ENCODE data around the gene LRRC8B. TPM values are rescaled to one million over a fixed set of nuclear protein-coding genes. Genes with fewer than 3 reads are reported as not detected.
"Not testable (repeated sequence)": the region's sequence is repeated elsewhere in the genome, so short reads cannot be mapped to it uniquely, and the experiment has no call there.

LRRC8B gene
- 6.5 and 9.2 TPM in 2 replicates for total RNA-seq (2014; rRNA removed; shearing (Covaris generic))

GRCh38 chr1:89524369-89525168, at the start of gene LRRC8B:
Gene LRRC8B (plus strand): TSS chr1:89524829. CDS start chr1:89582651, 57,822 bp downstream.
- Histone ChIP-seq H3K36me3 (no peaks in the 10 kb centered on the region), H3K4me1 (0 out of 2 replicates have a peak, but pooled peaks cover 2% of the 10 kb centered on the region), H3K9me3 (replicated peaks) (no peaks in the 10 kb centered on the region), H3K4me3 (peak within 1 kb of the TSS; percentile 75), H3K27ac (peak within 1 kb of the TSS; percentile 84), H3K27me3 (no peaks in the 10 kb centered on the region)
- peak; percentile 83 to 85 for DNase-seq

GRCh38 chr1:89475269-89475668, 49.4 kb upstream of the LRRC8B start:
- Histone ChIP-seq H3K4me1 (no peaks in the 10 kb centered on the region), H3K4me3 (no peak overlapping the region), H3K9me3 (replicated peaks) (no peaks in the 10 kb centered on the region), H3K36me3 (no peaks in the 10 kb centered on the region), H3K27ac (no peak overlapping the region), H3K27me3 (no peaks in the 10 kb centered on the region)
- DNase-seq: no peak

- no peaks in the 10 kb centered on the region for H3K36me3 ChIP-seq
Observed at GRCh38 chr1:89476072-89476471, 48.6 kb upstream of the LRRC8B start.

GRCh38 chr1:89483010-89483756, 41.4 kb upstream of the LRRC8B start:
- Histone ChIP-seq H3K4me1 (no peaks in the 10 kb centered on the region), H3K4me3 (no peak overlapping the region), H3K36me3 (no peaks in the 10 kb centered on the region), H3K9me3 (replicated peaks) (no peaks in the 10 kb centered on the region), H3K27ac (no peak overlapping the region), H3K27me3 (no peaks in the 10 kb centered on the region; the same call in 1 of the 2 replicates)
- DNase-seq: peak; percentile 62 to 84

More at GRCh38 chr1:89476072-89476471, 48.6 kb upstream of the LRRC8B start:
- no peak overlapping the region for H3K27ac ChIP-seq
- no peaks in the 10 kb centered on the region for H3K4me1 ChIP-seq
- no peaks in the 10 kb centered on the region for H3K27me3 ChIP-seq
- no peak overlapping the region for H3K4me3 ChIP-seq
- H3K9me3 ChIP-seq (replicated peaks): no peaks in the 10 kb centered on the region
- DNase-seq: no peak

GRCh38 chr1:89483757-89484077, 40.9 kb upstream of the LRRC8B start:
- Histone ChIP-seq H3K27me3 (no peaks in the 10 kb centered on the region; the same call in 1 of the 2 replicates), H3K4me1 (no peaks in the 10 kb centered on the region), H3K4me3 (no peak overlapping the region)

GRCh38 chr1:89484092-89485038, 40.3 kb upstream of the LRRC8B start:
- Histone ChIP-seq H3K27me3 (no peaks in the 10 kb centered on the region; the same call in 1 of the 2 replicates), H3K4me1 (no peaks in the 10 kb centered on the region), H3K27ac (no peak overlapping the region), H3K9me3 (replicated peaks) (no peaks in the 10 kb centered on the region), H3K36me3 (no peaks in the 10 kb centered on the region), H3K4me3 (no peak overlapping the region)
- peak in 1 of 2 experiments; percentile 3 for DNase-seq

More at GRCh38 chr1:89483757-89484077, 40.9 kb upstream of the LRRC8B start:
- Histone ChIP-seq H3K27ac (no peak overlapping the region), H3K9me3 (replicated peaks) (no peaks in the 10 kb centered on the region), H3K36me3 (no peaks in the 10 kb centered on the region)
- DNase-seq: no peak

GRCh38 chr1:89487972-89488371, 36.7 kb upstream of the LRRC8B start:
- Histone ChIP-seq H3K27me3 (no peaks in the 10 kb centered on the region; the same call in 1 of the 2 replicates), H3K4me1 (no peaks in the 10 kb centered on the region), H3K36me3 (no peaks in the 10 kb centered on the region), H3K27ac (no peak overlapping the region), H3K4me3 (no peak overlapping the region), H3K9me3 (replicated peaks) (no peaks in the 10 kb centered on the region)
- DNase-seq: no peak

- no peaks in the 10 kb centered on the region for H3K4me1 ChIP-seq
- H3K27ac ChIP-seq: no peak overlapping the region
- H3K36me3 ChIP-seq: no peaks in the 10 kb centered on the region
- H3K4me3 ChIP-seq: no peak overlapping the region
- no peaks in the 10 kb centered on the region; the same call in 1 of the 2 replicates for H3K27me3 ChIP-seq
- no peak for DNase-seq
- no peaks in the 10 kb centered on the region for H3K9me3 ChIP-seq (replicated peaks)
Observed at GRCh38 chr1:89489047-89489729, 35.4 kb upstream of the LRRC8B start.

GRCh38 chr1:89490389-89490788, 34.2 kb upstream of the LRRC8B start:
- Histone ChIP-seq H3K9me3 (replicated peaks) (no peaks in the 10 kb centered on the region), H3K4me1 (no peaks in the 10 kb centered on the region), H3K27ac (no peak overlapping the region), H3K36me3 (no peaks in the 10 kb centered on the region), H3K4me3 (no peak overlapping the region), H3K27me3 (no peaks in the 10 kb centered on the region; the same call in 1 of the 2 replicates)
- no peak for DNase-seq

- 0 out of 2 replicates have a peak, but pooled peaks cover 3% of the 10 kb centered on the region for H3K27me3 ChIP-seq
- no peaks in the 10 kb centered on the region for H3K36me3 ChIP-seq
- no peak for DNase-seq
- no peaks in the 10 kb centered on the region for H3K4me1 ChIP-seq
- H3K4me3 ChIP-seq: no peak overlapping the region
- H3K9me3 ChIP-seq (replicated peaks): no peaks in the 10 kb centered on the region
- no peak overlapping the region for H3K27ac ChIP-seq
Observed at GRCh38 chr1:89499320-89499719, 25.3 kb upstream of the LRRC8B start.

GRCh38 chr1:89502042-89502441, 22.6 kb upstream of the LRRC8B start:
- no peaks in the 10 kb centered on the region for H3K36me3 ChIP-seq
- no peaks in the 10 kb centered on the region for H3K4me1 ChIP-seq
- no peak overlapping the region for H3K4me3 ChIP-seq
- H3K27ac ChIP-seq: no peak overlapping the region
- H3K9me3 ChIP-seq (replicated peaks): no peaks in the 10 kb centered on the region
- H3K27me3 ChIP-seq: 0 out of 2 replicates have a peak, but pooled peaks cover 3% of the 10 kb centered on the region
- no peak for DNase-seq

GRCh38 chr1:89502895-89503294, 21.7 kb upstream of the LRRC8B start:
- DNase-seq: no peak
- no peaks in the 10 kb centered on the region for H3K9me3 ChIP-seq (replicated peaks)
- H3K36me3 ChIP-seq: no peaks in the 10 kb centered on the region
- H3K27me3 ChIP-seq: 0 out of 2 replicates have a peak, but pooled peaks cover 3% of the 10 kb centered on the region
- H3K4me1 ChIP-seq: no peaks in the 10 kb centered on the region
- no peak overlapping the region for H3K4me3 ChIP-seq
- no peak overlapping the region for H3K27ac ChIP-seq

GRCh38 chr1:89503690-89504089, 20.9 kb upstream of the LRRC8B start:
- Histone ChIP-seq H3K27me3 (0 out of 2 replicates have a peak, but pooled peaks cover 3% of the 10 kb centered on the region), H3K9me3 (replicated peaks) (no peaks in the 10 kb centered on the region), H3K36me3 (no peaks in the 10 kb centered on the region), H3K27ac (no peak overlapping the region), H3K4me3 (no peak overlapping the region), H3K4me1 (no peaks in the 10 kb centered on the region)
- no peak for DNase-seq

GRCh38 chr1:89510061-89510460, 14.6 kb upstream of the LRRC8B start:
- not testable (repeated sequence) for H3K27ac ChIP-seq; DNase-seq; H3K9me3 ChIP-seq (replicated peaks); H3K4me1 ChIP-seq; H3K27me3 ChIP-seq; H3K4me3 ChIP-seq; H3K36me3 ChIP-seq

Data from SJCRH30 (cell line).